Endothelial cell of umbilical vein (primary cell): ENCODE results near the gene ALG6. TPM values are rescaled to one million over a fixed set of nuclear protein-coding genes. Genes with fewer than 3 reads are reported as not detected.

Experiments used
- BruUV-seq: library from RNA; stranded (reverse); fragments of 400-500 nt; replicated peaks from 2 replicates; lab custom pipeline; 2021; lab: Mats Ljungman, UMichigan
- CTCF ChIA-PET: fragments of 300-600, 350-600 bp; sonication (Branson Sonifier 250); formaldehyde crosslinking; loops from one replicate; lab custom pipeline; 2021; ENCODE audit warnings: antibody characterized with exemption, inconsistent platforms; lab: Charles Lee
- POLR2A ChIA-PET: fragments of 300-600, 350-600 bp; sonication (Branson Sonifier 250); formaldehyde crosslinking; loops from one replicate; lab custom pipeline; 2021; ENCODE audit warnings: antibody characterized with exemption, inconsistent platforms; lab: Charles Lee
- DNase-seq: peaks from one replicate; pipeline ENCODE4 v3.0.0-alpha.2; 2011; ENCODE audit warnings: low read depth, low spot score
- FAIRE-seq: peaks from 2 replicates; lab custom pipeline; 2011; peaks lifted over from hg19 to GRCh38; lab: Jason Lieb, UNC
- H2AFZ ChIP-seq: 2 replicates; pipeline ENCODE4 v1.6.0; 2012; ENCODE audit warnings: low read depth, low read length, control low read depth, inconsistent platforms
- H3K27ac ChIP-seq: 2 replicates; pipeline ENCODE4 v1.5.1; 2011; ENCODE audit warnings: low read depth, mild to moderate bottlenecking, control low read depth, low read length, moderate library complexity; ENCODE audit not compliant: insufficient read depth
- H3K27me3 ChIP-seq, 2 experiments: 2 replicates each; pipeline versions ENCODE4 v1.6.0 to v1.6.1; 2011; ENCODE audit warnings: low read length in 2 of 2, mixed read lengths in 1 of 2; ENCODE audit not compliant: control insufficient read depth in 2 of 2, insufficient read depth in 2 of 2
- H3K36me3 ChIP-seq, 2 experiments: 2 replicates in 1 of 2; 3 replicates in 1 of 2; pipeline ENCODE4 v1.5.1; 2011; ENCODE audit warnings: low read length in 2 of 2, mild to moderate bottlenecking in 1 of 2, moderate library complexity in 1 of 2; ENCODE audit not compliant: control insufficient read depth in 2 of 2, insufficient read depth in 2 of 2; ENCODE audit errors: extremely low read depth in 1 of 2
- H3K4me1 ChIP-seq: 3 replicates; pipeline ENCODE4 v1.5.1; 2011; ENCODE audit warnings: mild to moderate bottlenecking, low read length; ENCODE audit not compliant: control insufficient read depth, insufficient read depth; ENCODE audit errors: extremely low read depth
- H3K4me2 ChIP-seq: 2 replicates; pipeline ENCODE4 v1.6.1; 2011; ENCODE audit warnings: low read length, control low read depth, mixed read lengths; ENCODE audit not compliant: insufficient read depth
- H3K4me3 ChIP-seq, 3 experiments: fragments of 200-600 bp in 1 of 3; sonication (generic), shearing (Covaris generic) in 1 of 3; replicated peaks in 1 of 3; 2 replicates each; pipeline ENCODE4 v1.5.1; 2011 to 2016; ENCODE audit warnings: control low read depth in 3 of 3, low read length in 3 of 3, mild to moderate bottlenecking in 2 of 3, inconsistent platforms in 1 of 3, low read depth in 1 of 3, moderate library complexity in 1 of 3; ENCODE audit not compliant: insufficient read depth in 1 of 3
- H3K79me2 ChIP-seq: 2 replicates; pipeline ENCODE4 v1.6.0; 2012; ENCODE audit warnings: low read length, inconsistent platforms; ENCODE audit not compliant: control insufficient read depth, insufficient read depth
- H3K9ac ChIP-seq: replicated peaks from 2 replicates; pipeline ENCODE3; 2011; ENCODE audit warnings: low read length, control low read depth; ENCODE audit not compliant: insufficient read depth; ENCODE audit errors: extremely low read depth
- H3K9me1 ChIP-seq: replicated peaks from 3 replicates; pipeline ENCODE4 v1.6.0; 2011; ENCODE audit warnings: mild to moderate bottlenecking, low read length; ENCODE audit not compliant: control insufficient read depth, insufficient read depth; ENCODE audit errors: extremely low read depth
- H3K9me3 ChIP-seq: replicated peaks from 2 replicates; pipeline ENCODE4 v1.5.1; 2012; ENCODE audit warnings: low read length, inconsistent platforms; ENCODE audit not compliant: control insufficient read depth, insufficient read depth
- H4K20me1 ChIP-seq: replicated peaks from 2 replicates; pipeline ENCODE3; 2011; ENCODE audit warnings: mild to moderate bottlenecking, low read length; ENCODE audit not compliant: control insufficient read depth, insufficient read depth; ENCODE audit errors: extremely low read depth
- CTCF ChIP-seq, 2 donors: IDR thresholded peaks; 1 replicate in 1 of 2; 2 replicates in 1 of 2; pipeline ENCODE4 v1.5.1; 2011; ENCODE audit warnings: low read length in 2 of 2, mild to moderate bottlenecking in 2 of 2, moderate library complexity in 2 of 2, control low read depth in 1 of 2, inconsistent platforms in 1 of 2, low read depth in 1 of 2; ENCODE audit not compliant: insufficient read depth in 1 of 2; ENCODE audit errors: extremely low read depth in 1 of 2
- EZH2 ChIP-seq: IDR thresholded peaks from 2 replicates; pipeline ENCODE4 v1.6.1; 2012; ENCODE audit warnings: borderline replicate concordance, low read depth, mild to moderate bottlenecking, moderate library complexity, low read length, inconsistent platforms; ENCODE audit not compliant: severe bottlenecking
- FOS ChIP-seq: IDR thresholded peaks from 2 replicates; pipeline ENCODE4 v1.6.1; 2011; ENCODE audit warnings: mild to moderate bottlenecking, low read length, moderate library complexity, borderline replicate concordance; ENCODE audit not compliant: insufficient read depth
- GATA2 ChIP-seq: IDR thresholded peaks from 2 replicates; pipeline ENCODE4 v1.7.0; 2011; ENCODE audit warnings: low read depth, mild to moderate bottlenecking, moderate library complexity, mixed read lengths, low read length; ENCODE audit not compliant: insufficient read length, insufficient read depth
- JUN ChIP-seq: IDR thresholded peaks from 2 replicates; pipeline ENCODE4 v1.6.1; 2011; ENCODE audit warnings: borderline replicate concordance, low read depth; ENCODE audit not compliant: insufficient read length, insufficient read depth
- MYC ChIP-seq: IDR thresholded peaks from one replicate; pipeline ENCODE4 v1.6.1; 2011; ENCODE audit warnings: mild to moderate bottlenecking, low read depth, low read length
- POLR2A ChIP-seq: IDR thresholded peaks from 2 replicates; pipeline ENCODE4 v1.6.1; 2012; ENCODE audit warnings: low read depth, mild to moderate bottlenecking, control low read depth, low read length
- POLR2AphosphoS5 ChIP-seq: IDR thresholded peaks from 2 replicates; pipeline ENCODE4 v1.6.1; 2012; ENCODE audit warnings: low read depth, mild to moderate bottlenecking, control low read depth, low read length, moderate library complexity; ENCODE audit not compliant: insufficient read depth
- dilution Hi-C: fragments of 300-500 bp; cut with MboI; formaldehyde crosslinking; loops from one replicate; pipeline ENCODE4 v1.15.0; 2019; ENCODE audit warnings: low sequenced_read_pairs; ENCODE audit not compliant: extremely low pct_ligation_motif_present
- intact Hi-C: fragments of 100-400 bp; cut with micrococcal nuclease; formaldehyde crosslinking; loops from one replicate; pipeline ENCODE4 v1.10.0; 2022
- polyA plus RNA-seq, 4 experiments: library from polyadenylated mRNA; depleted of rRNA in 3 of 4; stranded (reverse) in 3 of 4; unstranded in 1 of 4; fragments of >200 nt; gene quantifications; 2 replicates each; pipeline versions ENCODE4 v1.2.1 to v1.2.3, GENCODE V29; 2011 to 2012; ENCODE audit warnings: missing spikeins in 1 of 4
- total RNA-seq: library from RNA; stranded (reverse); gene quantifications from 2 replicates; pipeline ENCODE4 v1.2.3, GENCODE V29; 2021
- TF ChIP-seq, protein P1 (sequence below): IDR thresholded peaks from 2 replicates; pipeline ENCODE4 v1.6.1; 2011; ENCODE audit not compliant: insufficient read depth, insufficient read length

Gene ALG6
- total and polyA plus RNA-seq, 2 donors (not counting 3 experiments of a cell fraction or from before 2014, with no cell fraction given), result 14.4 to 17.3 TPM

DNA sequence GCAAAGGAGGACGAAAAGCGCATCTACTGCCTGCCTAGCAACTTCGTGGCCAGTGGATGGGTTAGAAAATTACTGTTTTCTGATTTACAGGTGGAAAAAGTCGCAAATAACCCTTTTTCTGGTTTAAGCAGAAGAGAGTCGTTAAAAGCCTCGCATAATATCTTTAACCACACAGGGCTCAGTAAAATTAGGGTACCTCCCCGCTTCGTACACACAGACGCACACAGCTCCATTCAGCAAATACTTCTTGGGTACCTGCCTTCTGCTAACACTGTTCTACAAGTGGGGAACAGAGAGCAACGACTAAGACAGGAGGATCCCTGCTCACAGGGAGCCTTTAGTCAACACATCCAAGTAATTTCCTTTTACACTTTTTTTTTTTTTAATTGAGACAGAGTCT lies 704 bp downstream of the ALG6 start:
- peak overlapping the region; percentile 81 for H2AFZ ChIP-seq
- H3K27me3 ChIP-seq, result no peaks in the 10 kb centered on the region
- peaks cover 10% of the 10 kb centered on the region for H3K4me1 ChIP-seq
- TF ChIP-seq, protein P1, sequence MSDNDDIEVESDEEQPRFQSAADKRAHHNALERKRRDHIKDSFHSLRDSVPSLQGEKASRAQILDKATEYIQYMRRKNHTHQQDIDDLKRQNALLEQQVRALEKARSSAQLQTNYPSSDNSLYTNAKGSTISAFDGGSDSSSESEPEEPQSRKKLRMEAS, result no peak
- no peak for TF ChIP-seq POLR2A
- no peak for TF ChIP-seq MYC
- no peak for TF ChIP-seq GATA2
- TF ChIP-seq JUN, result no peak
- TF ChIP-seq CTCF (IDR thresholded peaks at IDR 0.05; ENCODE audit: extremely low read depth in 1 of 2, insufficient read depth in 1 of 2, low read depth in 1 of 2, low read length in 2 of 2), result no peak
- TF ChIP-seq FOS, result no peak
- no peak for TF ChIP-seq EZH2
- no peak for TF ChIP-seq POLR2AphosphoS5
- no TSS peak for BruUV-seq
- dilution Hi-C loops, result no loop called here
- DNase-seq (no peak), FAIRE-seq (peak; percentile 42)
- ChIA-PET CTCF (interaction anchor here (0.6 kb wide), 1 partner anchor 34 kb away, joined by 4 read pairs; no protein-coding TSS in a partner anchor), POLR2A (no interaction called here)
- intact Hi-C loops, result loop anchor here (5.0 kb wide), 1 partner anchor 74 kb away; no protein-coding TSS in a partner anchor
- H3K4me2 ChIP-seq, result peak overlapping the region; percentile 83
- peaks cover 0 to 3% of the 10 kb centered on the region in 2 experiments for H3K36me3 ChIP-seq
- H3K9me1 ChIP-seq, result peaks cover 3% of the 10 kb centered on the region
- no peak overlapping the region for H3K27ac ChIP-seq
- H4K20me1 ChIP-seq, result no peaks in the 10 kb centered on the region
- H3K9me3 ChIP-seq, result no peaks in the 10 kb centered on the region
- H3K79me2 ChIP-seq, result no peaks in the 10 kb centered on the region
- H3K4me3 ChIP-seq, result peak overlapping the region; percentile 29 to 92 (median 65)
- H3K9ac ChIP-seq, result peak overlapping the region; percentile 68
